AG08395 (cell line): Measurements from ENCODE around the gene VASN.

Experiments used
- DNase-seq: peaks from one replicate; pipeline ENCODE4 v3.0.0; 2012; ENCODE audit warnings: mixed read lengths, low spot score

The VASN gene

DNA sequence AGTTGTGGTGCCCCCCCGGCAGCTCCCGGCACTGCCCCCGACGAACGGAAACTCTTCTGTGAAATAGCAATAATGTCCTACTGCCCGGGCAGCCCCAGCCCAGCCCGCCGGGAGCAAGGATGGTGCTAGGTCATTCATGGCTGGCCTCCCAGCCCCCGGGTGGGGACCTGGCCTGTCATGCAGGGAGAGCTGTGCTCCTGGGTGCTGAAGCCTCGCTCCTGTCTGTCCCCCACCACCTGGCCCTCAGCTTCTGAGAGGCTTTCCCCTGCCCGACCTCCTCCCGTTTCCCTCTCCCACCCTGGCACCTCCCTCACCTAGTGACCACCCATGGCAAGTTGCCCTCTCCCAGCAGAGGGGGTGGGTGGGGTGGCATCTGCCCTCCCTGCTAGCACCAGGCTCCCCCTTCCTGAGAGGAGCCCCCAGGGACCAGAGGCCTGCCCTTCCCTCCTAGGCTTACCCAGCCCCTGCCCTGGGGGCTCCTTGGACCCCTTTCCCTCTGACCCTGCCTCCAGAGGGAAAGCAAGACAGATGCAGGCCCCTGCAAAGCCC is 34.0 kb upstream of the VASN start:
- no peak for DNase-seq

DNA sequence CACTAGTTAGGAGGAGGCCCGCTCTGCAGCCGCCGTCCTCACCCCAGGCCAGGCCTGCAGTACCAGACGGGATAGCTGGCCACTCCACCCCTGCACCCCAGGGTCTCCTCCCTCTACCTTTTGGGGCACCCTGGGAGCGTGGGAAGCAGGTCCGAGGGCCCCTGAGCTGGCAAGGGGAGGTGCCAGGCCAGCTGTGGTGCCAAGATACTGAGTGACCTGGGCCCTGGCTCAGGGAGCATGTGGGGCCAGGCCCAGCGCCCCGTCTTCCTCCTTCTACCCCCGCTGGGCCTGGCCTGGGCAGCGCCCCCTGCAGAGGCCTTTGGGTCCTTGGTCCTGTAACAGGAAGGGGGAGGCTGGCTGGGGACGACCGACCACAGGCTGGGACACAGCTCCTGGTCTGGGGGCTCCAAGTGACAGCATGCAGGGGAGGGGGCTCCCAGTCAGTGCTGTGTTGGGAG is 33.5 kb upstream of the VASN start:
- DNase-seq, result no peak

DNA sequence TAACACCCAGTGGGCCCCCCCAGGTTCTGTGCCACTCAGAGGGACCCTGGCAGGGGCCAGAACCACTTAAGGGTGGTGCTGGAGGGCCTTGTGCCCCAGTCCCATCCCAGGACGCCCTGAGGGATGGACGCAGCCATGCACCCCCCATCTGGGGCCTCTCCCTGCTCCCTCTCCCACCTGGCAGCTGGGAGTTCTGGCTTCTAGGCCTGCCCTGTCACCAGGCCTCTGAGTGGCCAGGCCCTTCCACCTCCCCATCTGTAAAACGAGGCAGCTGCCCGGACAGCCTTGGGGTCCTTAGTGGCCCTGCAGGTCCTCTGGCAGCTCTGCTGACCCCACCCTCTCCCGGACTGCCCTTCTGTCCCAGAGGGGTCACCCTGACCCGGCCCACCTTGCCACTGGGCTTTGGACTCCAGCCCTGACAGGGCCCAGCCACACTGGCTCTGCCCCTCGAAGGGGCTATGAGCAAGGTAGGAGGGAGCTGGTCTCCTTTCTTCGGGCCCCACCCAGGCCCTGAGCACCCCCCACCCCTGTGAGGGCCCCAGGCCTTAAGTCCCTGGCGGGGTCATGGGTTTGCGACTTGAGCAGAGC is 32.8 kb upstream of the VASN start:
- no peak for DNase-seq

GRCh38 chr16:4339455-4339854 is 32.2 kb upstream of the VASN start:
- DNase-seq, result no peak

GRCh38 chr16:4339909-4340308 is 31.7 kb upstream of the VASN start:
- DNase-seq, result peak; percentile 22

- no peak for DNase-seq
These were observed 31.2 kb upstream of the VASN start for GRCh38 chr16:4340443-4340842.

DNA sequence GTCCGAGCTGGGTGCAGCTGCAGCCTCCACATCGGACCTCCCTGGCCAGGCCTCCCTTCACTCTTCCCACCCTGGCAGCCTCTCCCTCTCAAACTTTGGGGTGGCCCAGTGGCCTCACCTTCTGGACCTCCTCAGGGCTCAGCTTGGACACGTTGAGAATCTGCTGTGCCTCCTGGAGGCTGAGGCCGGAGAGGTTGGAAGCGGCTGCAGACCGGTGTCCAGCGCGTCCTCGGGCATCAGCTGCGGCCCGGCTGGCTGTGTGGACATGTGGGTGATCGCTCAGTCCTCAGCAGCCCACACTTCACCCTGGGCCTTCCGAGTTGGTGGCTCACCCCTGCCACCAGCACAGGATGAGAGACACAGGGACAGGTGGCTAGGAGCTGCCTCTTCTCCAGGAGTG is 30.4 kb upstream of the VASN start:
- no peak for DNase-seq

- DNase-seq, result no peak
These were observed 28.5 kb upstream of the VASN start for GRCh38 chr16:4342866-4343744.

DNA sequence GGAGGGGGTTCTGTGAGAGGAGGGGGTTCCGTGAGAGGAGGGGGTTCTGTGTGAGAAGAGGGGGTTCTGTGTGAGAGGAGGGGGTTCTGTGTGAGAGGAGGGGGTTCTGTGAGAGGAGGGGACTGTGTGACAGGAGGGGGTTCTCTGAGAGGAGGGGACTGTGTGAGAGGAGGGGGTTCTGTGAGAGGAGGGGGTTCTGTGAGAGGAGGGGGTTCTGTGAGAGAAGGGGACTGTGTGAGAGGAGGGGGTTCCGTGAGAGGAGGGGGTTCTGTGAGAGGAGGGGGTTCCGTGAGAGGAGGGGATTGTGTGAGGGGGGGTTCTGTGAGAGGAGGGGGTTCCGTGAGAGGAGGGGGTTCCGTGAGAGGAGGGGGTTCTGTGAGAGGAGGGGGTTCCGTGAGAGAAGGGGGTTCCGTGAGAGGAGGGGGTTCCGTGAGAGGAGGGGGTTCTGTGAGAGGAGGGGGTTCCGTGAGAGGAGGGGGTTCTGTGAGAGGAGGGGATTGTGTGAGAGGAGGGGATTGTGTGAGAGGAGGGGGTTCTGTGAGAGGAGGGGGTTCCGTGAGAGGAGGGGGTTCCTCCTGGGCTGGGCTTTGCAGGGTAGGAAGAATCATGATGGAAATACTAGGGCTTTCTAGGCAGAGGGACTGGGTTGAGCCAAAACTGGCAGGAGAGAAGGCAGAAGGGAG is 27.2 kb upstream of the VASN start:
- DNase-seq, result peak; percentile 39

- no peak for DNase-seq
These were observed 26.4 kb upstream of the VASN start for GRCh38 chr16:4344983-4345835.

- no peak for DNase-seq
These were observed 25.5 kb upstream of the VASN start for GRCh38 chr16:4345836-4346781.

DNA sequence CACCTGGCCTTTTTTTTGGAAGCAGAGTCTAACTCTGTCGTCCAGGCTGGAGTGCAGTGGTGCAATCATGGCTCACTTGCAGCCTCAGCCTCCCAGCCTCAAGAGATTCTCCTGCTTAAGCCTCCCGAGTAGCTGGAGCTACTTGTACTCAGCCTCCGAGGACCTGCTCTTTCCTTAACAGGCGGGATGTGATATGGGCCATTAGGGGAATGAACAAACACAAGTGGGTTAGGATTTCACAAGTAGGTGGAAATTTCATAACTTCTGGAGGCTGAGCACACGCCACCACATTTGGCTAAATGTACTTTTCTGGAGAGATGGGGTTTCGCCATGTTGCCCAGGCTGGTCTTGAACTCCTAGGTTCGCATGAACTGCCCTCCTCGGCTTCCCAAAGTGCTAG is 24.6 kb upstream of the VASN start:
- DNase-seq, result no peak

DNA sequence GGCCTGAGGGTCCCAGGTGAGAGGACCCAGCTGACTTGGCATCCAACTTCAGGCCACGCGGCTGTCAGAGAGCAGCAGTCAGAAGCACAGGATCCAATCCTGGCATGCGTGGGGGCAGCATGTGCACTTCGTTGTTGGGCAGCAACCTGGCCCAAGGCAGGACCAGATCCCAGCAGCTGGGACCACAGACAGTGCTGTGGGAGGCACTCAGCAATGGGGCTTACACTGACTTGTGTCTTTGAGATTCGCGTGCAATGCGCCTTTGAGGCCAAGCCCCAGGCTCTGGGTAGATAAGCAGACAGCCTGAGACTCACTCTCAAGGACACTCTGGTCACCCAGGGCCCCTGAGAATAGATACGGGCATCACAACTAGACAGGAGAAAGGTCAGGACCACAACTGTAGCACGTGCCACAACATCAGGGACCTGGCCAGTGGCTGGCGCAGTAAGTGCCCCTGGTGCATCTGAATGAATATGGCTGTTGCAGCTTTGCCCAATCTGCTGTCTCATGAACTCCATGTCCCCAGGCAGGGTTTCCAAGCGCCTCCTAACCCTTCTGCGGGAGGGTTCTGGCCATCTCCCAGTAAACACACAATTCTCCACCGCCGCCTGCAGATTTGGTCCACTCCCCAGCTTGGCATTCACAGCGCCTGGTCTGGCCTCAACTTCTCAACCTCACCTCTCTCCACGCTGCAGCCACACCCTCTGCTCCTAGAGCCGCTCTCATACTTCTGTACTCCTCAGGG is 23.7 kb upstream of the VASN start:
- no peak for DNase-seq

GRCh38 chr16:4349332-4349731 is 22.3 kb upstream of the VASN start:
- DNase-seq, result no peak

GRCh38 chr16:4350365-4350786 is 21.3 kb upstream of the VASN start:
- DNase-seq, result no peak

DNA sequence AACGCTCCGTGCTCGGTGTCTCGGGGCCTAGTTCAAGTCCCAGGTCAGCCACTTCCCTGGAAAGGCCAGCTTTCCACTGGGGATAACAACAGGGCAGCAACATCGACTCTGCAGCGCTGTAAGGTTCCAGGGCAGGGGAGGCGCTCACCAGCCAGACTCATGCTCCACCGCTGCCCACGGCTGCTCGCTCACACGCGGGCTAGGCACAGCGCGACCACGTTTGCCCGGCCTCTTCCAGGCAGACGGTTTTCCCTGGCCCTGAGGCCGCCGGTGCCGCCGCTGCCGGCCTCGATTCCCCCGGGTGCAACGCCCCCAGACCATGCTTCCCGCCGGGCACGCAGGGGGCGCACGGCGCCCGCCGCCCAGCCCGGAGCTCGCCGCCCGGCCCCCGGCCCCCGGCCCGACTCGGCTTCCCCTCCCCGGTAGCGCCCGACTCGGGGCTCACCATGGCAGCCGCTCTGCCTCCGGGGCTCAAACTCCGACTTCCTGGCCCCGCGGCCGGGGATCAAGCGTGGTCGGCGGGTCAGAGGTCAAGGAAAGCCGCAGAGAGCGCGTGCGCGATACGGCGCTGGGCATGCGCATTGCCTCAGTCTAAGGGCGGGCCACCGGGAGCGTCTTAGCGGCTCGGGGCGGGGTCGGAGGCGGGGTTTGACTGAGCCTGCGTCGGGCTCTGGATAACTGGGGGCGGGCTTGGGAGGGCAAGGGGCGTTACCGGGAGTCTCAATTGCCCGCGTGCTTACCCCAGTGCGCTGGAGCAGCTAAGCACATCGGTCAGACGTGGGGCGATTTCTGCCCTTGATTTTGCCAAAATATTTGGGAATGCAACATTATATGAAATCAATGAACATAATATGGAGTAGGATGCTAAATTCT is 20.6 kb upstream of the VASN start, which contains the start of gene PAM16:
Gene PAM16, minus strand, starts transcription at position 535 of the 873 bp plus-strand sequence. Its CDS starts 87 bp downstream, at position 448.
- peak; percentile 98 for DNase-seq

- DNase-seq, result no peak
These were observed 19.8 kb upstream of the VASN start for GRCh38 chr16:4351880-4352279.

GRCh38 chr16:4352843-4353242 is 18.8 kb upstream of the VASN start:
- no peak for DNase-seq

DNA sequence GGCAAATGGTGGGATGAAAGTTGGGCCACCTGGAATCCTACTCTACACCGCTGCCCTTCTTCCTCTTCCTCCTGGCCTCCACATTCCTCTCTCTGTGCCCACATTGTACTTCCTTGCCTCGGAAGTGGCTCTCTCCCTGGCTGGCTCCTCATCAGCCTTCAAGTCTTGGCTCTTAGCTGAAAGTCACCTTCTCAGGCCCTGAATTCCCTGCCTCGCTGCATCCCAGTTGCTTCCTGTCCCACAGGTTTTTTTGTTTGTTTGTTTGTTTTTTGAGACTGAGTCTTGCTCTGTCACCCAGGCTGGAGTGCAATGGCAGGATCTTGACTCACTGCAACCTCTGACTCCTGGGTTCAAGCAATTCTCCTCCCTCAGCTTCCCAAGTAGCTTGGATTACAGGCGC is 18.0 kb upstream of the VASN start:
- DNase-seq, result no peak
